A673 (cell line): Measurements from ENCODE around the gene DEGS1. TPM values are rescaled to one million over a fixed set of nuclear protein-coding genes. Genes with fewer than 3 reads are reported as not detected.

Source experiments
- BruUV-seq: library from RNA; stranded (reverse); fragments of 400-500 nt; replicated peaks from 2 replicates; lab custom pipeline; 2021; lab: Mats Ljungman, UMichigan
- CTCF ChIA-PET: fragments of 300-600 bp; sonication (Branson Sonifier 250); formaldehyde crosslinking; loops from one replicate; lab custom pipeline; 2022; ENCODE audit warnings: antibody characterized with exemption; lab: Charles Lee
- POLR2A ChIA-PET: fragments of 300-600 bp; sonication (Branson Sonifier 250); formaldehyde crosslinking; loops from one replicate; lab custom pipeline; 2022; ENCODE audit warnings: antibody characterized with exemption; ENCODE audit not compliant: low non-redundant PET; lab: Charles Lee
- DNase-seq: peaks from one replicate; pipeline ENCODE4 v3.0.0-alpha.2; 2015; ENCODE audit warnings: low spot score
- H3K27ac ChIP-seq: fragments of 200-600 bp; sonication (generic); 2 replicates; pipeline ENCODE4 v1.5.1; 2016; ENCODE audit warnings: mixed run types, low read depth, mild to moderate bottlenecking, mixed read lengths, antibody characterized with exemption, low read length; ENCODE audit not compliant: poor library complexity, severe bottlenecking
- H3K27me3 ChIP-seq: fragments of 200-600 bp; sonication (generic); replicated peaks from 2 replicates; pipeline ENCODE4 v1.6.1; 2017; ENCODE audit warnings: mixed run types, low read depth, mild to moderate bottlenecking, mixed read lengths, antibody characterized with exemption, low read length; ENCODE audit not compliant: insufficient read depth, poor library complexity
- H3K36me3 ChIP-seq: fragments of 200-600 bp; sonication (generic); 2 replicates; pipeline ENCODE4 v1.6.1; 2016; ENCODE audit warnings: mixed run types, mild to moderate bottlenecking, mixed read lengths, antibody characterized with exemption, low read length; ENCODE audit not compliant: insufficient read depth, poor library complexity, severe bottlenecking
- H3K4me1 ChIP-seq: fragments of 200-600 bp; sonication (generic); 2 replicates; pipeline ENCODE4 v1.6.1; 2017; ENCODE audit warnings: mixed run types, mild to moderate bottlenecking, mixed read lengths, antibody characterized with exemption, low read length; ENCODE audit not compliant: insufficient read depth, poor library complexity, severe bottlenecking
- H3K4me3 ChIP-seq: fragments of 200-600 bp; sonication (generic); 2 replicates; pipeline ENCODE4 v1.5.1; 2016; ENCODE audit warnings: low read depth, mixed run types, mild to moderate bottlenecking, mixed read lengths, low read length; ENCODE audit not compliant: poor library complexity, severe bottlenecking
- H3K9me3 ChIP-seq: fragments of 200-600 bp; sonication (generic); 2 replicates; pipeline ENCODE4 v1.6.1; 2016; ENCODE audit warnings: mixed run types, low read depth, mild to moderate bottlenecking, mixed read lengths, antibody characterized with exemption, low read length; ENCODE audit not compliant: poor library complexity, severe bottlenecking
- EZH2 ChIP-seq: fragments of 200-600 bp; sonication (generic); IDR thresholded peaks from 2 replicates; pipeline ENCODE4 v1.6.1; 2017; ENCODE audit warnings: borderline replicate concordance, low read depth, mild to moderate bottlenecking, mixed read lengths, antibody characterized with exemption, low read length; ENCODE audit not compliant: poor library complexity, severe bottlenecking
- intact Hi-C: fragments of 100-400 bp; cut with micrococcal nuclease; formaldehyde crosslinking; loops from one replicate; pipeline ENCODE4 v1.10.0; 2022; ENCODE audit not compliant: unreplicated experiment
- total RNA-seq: library from RNA; stranded (reverse); gene quantifications from 2 replicates; pipeline ENCODE4 v1.2.3, GENCODE V29; 2021
- TF ChIP-seq, protein P1 (sequence below): fragments of 300-800, 200-600 bp; sonication (generic); conservative IDR thresholded peaks from 2 replicates; pipeline ENCODE4 v1.5.1; 2017; ENCODE audit warnings: low read depth, mild to moderate bottlenecking, antibody characterized with exemption, low read length, moderate library complexity, mixed read lengths

DEGS1 gene
- total RNA-seq, 1 experiment from 2014 or later, result 70.0 TPM

- BruUV-seq, result no TSS peak
- DNase-seq, result no peak
- ChIA-PET POLR2A (no interaction called here), CTCF (no interaction called here)
- H3K36me3 ChIP-seq, result peaks cover 42% of the 10 kb centered on the region
- H3K4me3 ChIP-seq, result no peak overlapping the region
- TF ChIP-seq EZH2, result no peak
- TF ChIP-seq, protein P1, sequence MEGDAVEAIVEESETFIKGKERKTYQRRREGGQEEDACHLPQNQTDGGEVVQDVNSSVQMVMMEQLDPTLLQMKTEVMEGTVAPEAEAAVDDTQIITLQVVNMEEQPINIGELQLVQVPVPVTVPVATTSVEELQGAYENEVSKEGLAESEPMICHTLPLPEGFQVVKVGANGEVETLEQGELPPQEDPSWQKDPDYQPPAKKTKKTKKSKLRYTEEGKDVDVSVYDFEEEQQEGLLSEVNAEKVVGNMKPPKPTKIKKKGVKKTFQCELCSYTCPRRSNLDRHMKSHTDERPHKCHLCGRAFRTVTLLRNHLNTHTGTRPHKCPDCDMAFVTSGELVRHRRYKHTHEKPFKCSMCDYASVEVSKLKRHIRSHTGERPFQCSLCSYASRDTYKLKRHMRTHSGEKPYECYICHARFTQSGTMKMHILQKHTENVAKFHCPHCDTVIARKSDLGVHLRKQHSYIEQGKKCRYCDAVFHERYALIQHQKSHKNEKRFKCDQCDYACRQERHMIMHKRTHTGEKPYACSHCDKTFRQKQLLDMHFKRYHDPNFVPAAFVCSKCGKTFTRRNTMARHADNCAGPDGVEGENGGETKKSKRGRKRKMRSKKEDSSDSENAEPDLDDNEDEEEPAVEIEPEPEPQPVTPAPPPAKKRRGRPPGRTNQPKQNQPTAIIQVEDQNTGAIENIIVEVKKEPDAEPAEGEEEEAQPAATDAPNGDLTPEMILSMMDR, result no peak
- intact Hi-C loops, result no loop called here
- no peak overlapping the region for H3K27ac ChIP-seq
- H3K4me1 ChIP-seq, result no peaks in the 10 kb centered on the region
- H3K9me3 ChIP-seq, result no peaks in the 10 kb centered on the region
- H3K27me3 ChIP-seq, result no peaks in the 10 kb centered on the region
Observed at GRCh38 chr1:224138198-224138597, 44.8 kb upstream of the DEGS1 start.

DNA sequence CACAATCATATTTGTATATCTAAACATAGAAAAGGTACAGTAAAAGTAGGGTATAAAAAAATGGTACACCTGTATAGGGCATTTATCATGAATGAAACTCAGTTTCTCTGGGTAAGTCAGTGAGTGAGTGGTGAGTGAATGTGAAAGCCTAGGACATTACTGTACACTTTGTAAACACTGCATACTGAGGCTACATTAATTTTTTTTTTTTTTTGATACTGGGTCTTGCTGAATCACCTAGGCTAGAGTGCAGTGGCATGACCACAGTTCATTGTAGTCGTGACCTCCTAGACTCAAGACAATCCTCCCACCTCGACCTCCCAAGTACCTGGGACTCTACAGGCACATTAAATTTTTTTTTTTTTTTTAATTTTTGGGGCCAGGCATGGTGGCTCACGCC, 41.3 kb upstream of the DEGS1 start:
- intact Hi-C loops, result no loop called here
- Histone ChIP-seq H3K9me3 (no peaks in the 10 kb centered on the region), H3K36me3 (peaks cover 19% of the 10 kb centered on the region), H3K27ac (no peak overlapping the region), H3K4me3 (no peak overlapping the region), H3K27me3 (no peaks in the 10 kb centered on the region), H3K4me1 (no peaks in the 10 kb centered on the region)
- no peak for TF ChIP-seq EZH2
- TF ChIP-seq, protein P1, result no peak
- BruUV-seq, result no TSS peak
- CTCF ChIA-PET, result no interaction called here
- POLR2A ChIA-PET, result no interaction called here
- DNase-seq, result no peak

DNA sequence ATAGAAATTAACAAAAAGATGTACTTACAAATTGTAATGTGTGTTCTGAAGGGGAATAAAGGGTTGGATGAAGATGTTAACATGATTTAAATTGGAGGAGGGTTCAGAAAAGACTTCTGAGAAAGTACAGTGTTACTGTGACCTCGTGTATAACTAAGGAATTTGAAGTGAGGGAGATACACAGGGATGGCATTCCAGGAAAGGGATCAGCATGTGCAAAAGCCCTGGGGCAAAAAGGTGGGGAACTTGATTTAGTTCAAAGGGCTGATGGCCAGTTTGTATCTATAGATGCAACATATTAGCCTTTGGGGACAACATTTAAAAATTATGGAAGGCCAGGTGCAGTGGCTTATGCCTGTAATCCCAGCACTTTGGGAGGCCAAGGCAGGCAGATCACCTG, 33.3 kb upstream of the DEGS1 start:
- no peak for TF ChIP-seq EZH2
- TF ChIP-seq, protein P1, result no peak
- Histone ChIP-seq H3K27ac (no peak overlapping the region), H3K27me3 (no peaks in the 10 kb centered on the region), H3K4me3 (no peak overlapping the region), H3K9me3 (no peaks in the 10 kb centered on the region), H3K36me3 (peaks cover 8% of the 10 kb centered on the region), H3K4me1 (no peaks in the 10 kb centered on the region)
- no peak for DNase-seq
- no TSS peak for BruUV-seq
- ChIA-PET CTCF (interaction anchor here (0.6 kb wide), 1 partner anchor 16 kb away, joined by 7 read pairs; no protein-coding TSS in a partner anchor), POLR2A (no interaction called here)
- intact Hi-C loops, result no loop called here
